NCI-H2196 (cell line): ENCODE results near the gene FKBP1A.
A peak's percentile ranks its signal among the peaks of the same experiment; 100 is the strongest.

Experiments used
- DNase-seq: peaks from one replicate; lab custom pipeline; 2025; ENCODE audit not compliant: unreplicated experiment; lab: John Stamatoyannopoulos, UW

The FKBP1A gene

DNA sequence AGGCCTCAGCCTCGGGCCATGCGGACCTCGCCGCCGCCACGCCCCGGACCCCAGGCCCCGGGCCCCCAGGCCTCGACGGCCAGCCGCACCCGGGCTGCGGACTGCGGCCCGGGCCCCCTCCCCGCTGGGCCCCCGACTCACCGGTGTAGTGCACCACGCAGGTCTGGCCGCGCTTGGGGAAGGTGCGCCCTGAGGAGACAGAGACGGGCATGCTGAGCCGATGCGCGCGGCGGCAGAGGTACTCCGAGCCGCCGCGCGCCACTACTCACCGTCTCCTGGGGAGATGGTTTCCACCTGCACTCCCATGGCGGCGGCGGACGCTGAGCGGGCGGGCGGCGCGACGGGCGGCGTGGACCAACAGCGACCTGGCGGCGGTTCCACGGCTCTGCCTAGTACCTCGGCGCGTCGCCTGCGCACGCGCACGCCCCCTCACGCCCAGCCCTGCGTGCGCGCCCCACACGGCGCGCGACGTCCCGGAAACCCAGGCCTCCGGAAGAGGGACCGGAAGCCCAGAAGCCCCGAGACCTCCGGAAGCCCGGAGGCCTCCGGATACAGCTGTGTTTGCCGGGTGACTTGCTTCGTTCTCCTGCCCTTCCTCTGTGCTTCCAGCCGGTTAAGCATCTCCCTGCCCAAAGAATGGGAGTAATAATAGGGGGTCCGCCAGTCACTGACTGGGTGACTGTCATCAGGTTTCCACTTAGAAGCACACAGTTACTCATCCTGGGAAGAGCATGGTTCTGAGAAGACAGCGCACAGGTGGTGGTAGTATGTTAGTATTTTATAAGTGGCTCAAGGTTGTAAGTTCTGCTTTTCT lies at the start of gene FKBP1A:
Gene FKBP1A (minus strand): TSS at position 362 of the 814 bp plus-strand sequence. CDS start 56 bp downstream, at position 306.
- peak; percentile 93 for DNase-seq

DNA sequence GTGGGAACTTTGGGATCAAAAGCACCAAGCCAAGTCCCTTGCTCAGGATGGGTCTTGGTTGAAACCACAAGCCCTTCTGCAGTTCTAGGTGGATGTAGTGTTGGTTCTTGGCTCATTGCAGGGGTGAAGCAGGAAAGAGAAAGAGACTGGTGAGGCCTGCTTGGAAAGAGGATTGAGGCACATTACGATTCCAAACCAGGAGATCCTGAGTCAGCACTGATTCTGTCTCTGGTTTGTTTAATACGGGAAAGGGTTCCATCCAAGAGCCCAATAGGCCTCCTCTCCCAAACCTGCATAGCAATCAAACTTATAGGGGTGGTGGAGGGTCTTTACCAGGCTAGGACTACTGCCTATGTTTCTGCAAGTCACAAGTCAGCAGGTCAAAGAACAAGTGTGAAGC lies 49.5 kb upstream of the FKBP1A start:
- DNase-seq, result no peak

DNA sequence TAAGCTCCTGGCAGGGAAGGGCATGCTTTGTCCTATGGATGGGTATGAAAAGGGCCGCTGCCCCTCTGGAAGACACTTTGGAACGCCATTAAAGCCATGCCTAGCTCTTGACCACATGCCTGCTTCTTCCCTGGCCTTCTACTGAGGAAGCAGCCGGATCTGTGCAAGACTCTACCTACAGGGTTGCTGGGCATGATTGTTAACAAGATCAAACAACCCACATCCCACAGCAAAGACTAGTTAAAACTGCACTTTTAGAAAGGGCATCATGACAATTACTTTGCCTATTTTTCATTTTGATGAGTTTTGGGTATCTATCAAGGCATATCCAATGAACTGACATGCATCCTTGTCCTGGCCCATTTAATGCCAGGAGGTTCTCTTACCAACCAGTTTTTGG lies 48.3 kb upstream of the FKBP1A start:
- no peak for DNase-seq

DNA sequence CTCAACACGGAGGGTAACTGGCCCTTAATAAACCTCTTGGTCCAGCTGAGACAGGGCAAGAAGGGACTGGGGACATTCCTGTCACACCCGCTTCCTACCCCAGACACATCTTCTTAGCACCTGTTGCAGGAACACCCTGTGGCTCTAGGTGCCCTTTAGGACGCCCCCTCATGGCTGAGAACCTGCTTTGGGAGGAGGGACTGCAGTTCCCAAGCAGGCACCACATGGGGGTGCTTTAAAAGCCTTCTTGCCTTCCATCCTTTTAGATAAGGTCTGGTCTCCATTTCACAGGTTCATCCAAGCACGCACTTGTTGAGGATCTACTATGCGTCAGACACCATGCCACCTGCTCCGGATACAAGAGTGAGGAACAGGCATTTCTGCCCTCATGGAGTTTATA lies 47.2 kb upstream of the FKBP1A start:
- DNase-seq, result no peak

DNA sequence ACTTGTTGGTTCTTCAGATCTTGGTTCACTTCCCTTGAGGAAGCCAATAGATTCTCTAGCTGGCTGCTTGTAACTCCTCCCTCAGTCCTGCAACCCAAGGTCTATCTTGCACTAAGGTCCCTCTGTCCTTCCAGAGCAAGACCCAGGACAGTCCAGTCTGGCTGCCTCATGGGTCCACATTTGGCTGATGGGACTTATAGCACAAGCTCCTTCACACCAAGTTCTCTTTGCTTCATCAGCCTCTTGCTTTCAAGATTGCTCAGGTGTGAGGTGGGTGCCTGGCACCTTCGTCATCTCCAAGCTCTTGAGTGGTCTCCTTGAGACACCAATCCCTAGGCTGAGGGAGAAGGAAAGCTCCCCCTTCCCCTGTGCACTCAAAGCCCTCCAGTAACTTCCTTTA lies 45.5 kb upstream of the FKBP1A start:
- no peak for DNase-seq

DNA sequence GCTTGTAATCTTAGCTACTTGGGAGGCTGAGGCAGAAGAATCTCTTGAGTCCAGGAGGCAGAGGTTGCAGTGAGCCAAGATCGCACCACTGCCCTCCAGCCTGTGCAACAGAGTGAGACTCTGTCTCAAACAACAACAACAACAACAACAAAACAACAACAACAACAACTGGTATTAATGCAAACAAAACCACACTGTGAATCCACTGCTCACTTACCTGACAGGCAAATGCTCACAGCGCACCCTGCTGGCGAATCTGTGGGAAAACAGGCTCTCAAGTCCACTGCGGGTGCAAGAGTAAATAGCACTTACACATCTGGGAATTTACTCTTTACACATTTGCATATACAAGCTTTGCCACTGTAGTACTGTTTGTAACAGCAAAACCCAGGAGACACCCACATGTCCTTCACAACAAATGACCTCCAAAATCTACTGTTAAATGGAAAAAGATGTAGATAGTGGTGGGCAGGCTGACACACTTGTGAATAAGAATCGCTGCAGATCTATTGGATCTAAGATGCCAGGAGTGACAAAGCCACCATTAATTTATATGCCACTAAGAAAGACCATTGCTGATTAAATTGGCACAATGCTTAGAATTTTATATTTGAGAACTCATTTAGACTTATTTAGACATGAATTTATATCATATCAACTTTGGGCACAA lies 44.5 kb upstream of the FKBP1A start:
- DNase-seq, result peak; percentile 70

DNA sequence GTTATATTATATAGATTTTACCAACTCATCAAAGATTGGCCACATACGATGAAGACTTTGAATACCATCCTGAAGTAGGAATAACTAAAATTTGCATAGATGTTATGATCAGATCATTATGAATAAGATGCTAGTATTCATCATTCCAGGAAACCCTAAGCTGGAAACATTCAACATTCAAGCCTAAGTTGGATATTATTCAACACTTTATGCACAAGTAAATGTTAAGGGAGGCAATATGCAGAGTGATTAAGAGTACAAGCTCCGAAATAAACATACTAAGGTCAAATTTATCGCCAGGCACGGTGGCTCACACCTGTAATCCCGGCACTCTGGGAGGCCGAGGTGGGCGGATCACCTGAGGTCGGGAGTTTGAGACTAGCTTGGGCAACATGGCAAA lies 43.4 kb upstream of the FKBP1A start:
- no peak for DNase-seq

DNA sequence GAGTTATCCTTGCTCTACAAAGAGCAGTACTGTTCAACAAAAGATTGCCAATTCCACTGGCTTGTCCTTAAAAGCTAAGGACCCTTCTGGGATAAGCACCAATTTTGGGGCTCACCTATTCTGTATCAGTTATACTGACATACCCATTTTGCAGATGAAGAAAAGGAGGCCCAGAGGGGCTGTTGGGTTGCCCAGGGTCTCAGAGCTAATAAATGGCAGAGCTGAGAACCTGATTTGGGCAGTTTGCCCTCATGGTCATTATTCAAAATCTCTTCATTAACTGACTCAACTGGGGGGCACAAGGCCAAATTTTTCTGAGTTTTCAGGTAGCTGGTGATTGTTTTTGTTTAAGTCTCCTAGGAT lies 42.5 kb upstream of the FKBP1A start:
- no peak for DNase-seq

DNA sequence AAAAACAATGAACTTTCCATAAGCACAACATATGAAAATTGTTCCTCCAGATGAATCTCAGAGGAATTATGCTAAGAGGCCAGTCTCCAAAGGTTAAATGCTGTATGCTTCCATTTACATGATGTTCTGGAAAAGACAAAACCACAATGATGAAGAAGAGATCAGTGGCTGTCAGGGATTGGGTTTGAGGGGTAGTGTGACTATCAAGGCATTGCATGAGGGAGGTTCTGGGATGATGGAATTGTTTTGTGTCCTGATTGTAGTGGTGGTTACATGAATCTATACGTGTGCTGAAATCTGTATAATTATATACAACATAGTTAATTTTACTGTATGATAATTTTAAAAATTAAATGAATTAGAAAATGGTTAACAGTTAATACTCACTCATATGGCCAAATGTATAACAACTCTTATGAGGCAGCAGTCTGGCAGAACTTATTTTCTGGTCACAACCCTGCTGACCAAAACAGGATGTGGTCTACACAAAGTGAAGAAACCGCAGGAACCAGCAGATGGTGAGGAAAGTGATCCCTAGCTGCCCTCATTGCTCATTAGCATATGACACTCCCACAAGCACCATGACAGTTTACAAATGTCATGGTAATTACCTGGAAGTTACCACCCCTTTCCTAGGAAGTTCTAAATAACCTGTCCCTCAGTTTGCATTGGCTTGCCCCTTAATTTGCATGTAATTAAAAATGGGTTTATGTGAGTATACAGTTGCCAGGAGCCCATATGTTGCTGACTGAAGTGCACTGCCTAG lies 41.9 kb upstream of the FKBP1A start:
- peak; percentile 41 for DNase-seq

DNA sequence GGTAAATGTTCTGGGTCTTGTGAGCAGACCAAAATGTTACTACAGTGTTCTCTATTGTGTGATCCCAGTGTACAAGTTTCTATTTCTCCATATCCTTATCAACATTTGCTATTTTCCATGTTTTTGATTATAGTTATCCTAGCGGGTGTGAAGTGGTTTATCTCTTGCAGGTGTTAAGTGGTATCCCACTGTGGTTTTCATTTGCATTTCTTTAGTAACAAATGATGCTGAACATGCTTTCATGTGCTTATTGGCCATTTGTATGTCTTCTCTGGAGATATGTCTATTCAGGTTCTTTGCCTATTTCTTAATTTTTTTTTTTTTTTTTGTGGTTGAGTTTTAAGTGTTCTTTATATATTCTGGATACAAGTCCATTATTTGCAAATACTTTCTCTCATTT lies 38.3 kb upstream of the FKBP1A start:
- DNase-seq, result no peak

DNA sequence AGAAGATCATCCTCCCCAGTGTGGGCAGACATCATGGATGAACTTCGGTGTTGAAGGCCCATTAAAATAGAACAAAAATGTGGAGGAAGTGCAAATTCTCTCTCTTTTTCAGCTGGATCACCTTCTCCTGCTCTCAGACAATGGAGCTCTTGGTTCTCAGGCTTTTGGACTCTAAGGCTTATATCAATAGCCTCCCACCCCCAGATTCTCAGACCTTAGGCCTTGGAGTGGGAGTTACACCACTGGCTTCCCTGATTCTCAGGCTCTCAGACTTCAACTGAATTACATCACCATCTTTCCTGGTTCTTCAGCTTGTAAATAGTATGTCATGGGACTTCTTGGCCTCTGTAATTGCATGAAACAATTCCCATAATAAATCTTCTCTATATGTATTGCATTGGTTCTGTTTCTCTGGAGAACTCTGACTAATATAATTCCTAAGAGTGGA lies 37.2 kb upstream of the FKBP1A start:
- no peak for DNase-seq

DNA sequence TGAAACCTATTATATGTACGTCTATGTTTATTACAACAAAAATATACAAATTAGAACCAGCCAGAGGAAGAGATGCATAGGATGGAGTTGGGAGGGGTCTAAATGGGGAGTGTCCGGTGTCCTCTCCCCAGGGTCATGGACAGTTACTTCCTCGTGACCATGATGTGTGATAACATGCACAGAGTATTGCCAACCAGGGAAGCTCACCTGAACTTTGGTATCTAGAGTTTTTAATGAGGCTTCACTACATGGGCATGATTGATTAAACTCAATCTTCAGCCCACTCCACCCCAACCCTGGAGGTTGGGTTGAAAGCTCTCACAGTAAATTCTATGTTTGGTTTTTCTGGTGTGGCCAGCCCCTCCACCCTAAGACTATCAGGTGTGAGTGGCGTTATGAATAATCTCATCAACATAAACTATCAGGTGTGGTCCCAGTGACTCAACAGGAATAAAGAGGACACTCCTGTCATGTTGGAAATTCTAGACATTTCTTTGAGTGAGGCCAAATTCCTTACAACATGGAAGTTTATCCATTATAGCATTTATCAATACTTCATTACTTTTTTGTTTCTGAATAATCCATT lies 36.4 kb upstream of the FKBP1A start:
- no peak for DNase-seq

DNA sequence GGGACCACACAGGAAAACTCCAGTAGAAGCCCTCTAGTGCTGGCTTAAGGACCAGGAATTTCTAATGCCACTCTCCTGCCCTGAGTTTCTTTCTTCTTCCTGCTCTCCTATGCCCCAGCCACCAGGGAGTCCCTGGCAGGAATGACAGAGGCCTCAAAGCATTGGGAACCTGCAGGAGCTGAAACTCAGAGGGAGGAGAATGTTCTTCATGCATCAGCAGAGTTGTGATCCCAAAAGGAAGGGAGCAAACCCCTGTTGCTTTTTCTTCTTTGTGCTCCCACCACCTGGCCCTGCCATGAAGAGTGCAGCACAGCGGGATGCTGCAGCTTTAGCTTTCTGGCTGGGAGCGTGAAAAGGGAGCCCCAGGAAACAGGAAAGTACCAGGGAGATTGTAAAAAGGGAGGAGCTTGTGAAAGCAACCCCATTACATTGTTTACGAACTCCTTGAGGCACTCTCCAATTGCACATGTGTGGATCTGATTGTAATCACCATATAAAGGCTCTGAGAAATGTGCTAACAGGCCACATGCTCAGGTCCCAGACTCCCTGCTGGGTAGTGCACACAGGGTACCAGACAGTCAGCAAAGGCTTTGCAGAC lies 34.7 kb upstream of the FKBP1A start:
- peak; percentile 76 for DNase-seq

DNA sequence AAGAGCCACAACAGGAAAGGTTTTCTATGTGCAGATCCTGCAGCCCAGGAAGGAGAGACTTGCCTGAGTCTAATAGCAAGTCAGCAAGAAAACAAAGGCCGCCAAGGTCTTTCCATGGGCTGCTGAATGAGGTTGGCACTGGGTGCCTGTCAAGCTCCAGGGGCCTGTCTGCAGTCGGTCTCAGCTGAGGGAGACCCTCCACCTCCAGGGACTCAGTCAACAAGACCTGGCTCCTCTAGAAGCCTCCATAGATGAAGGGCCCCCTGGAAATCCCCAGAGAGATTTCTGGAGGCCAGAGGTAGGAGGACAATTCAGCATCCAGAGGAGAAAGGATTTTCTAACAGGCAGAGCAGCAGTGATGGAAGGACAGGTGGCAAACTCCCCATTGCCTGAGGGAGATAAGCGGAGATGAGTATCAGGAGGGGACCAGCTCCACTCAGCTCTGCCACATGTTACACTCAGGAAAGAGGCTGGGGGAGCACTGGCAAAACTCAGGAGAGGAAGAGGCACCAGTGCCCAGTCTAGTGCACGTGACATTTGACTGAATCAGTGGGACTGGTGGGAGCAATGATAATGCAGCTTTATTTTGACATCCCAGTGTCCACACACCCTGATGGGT lies 33.5 kb upstream of the FKBP1A start:
- DNase-seq, result no peak

DNA sequence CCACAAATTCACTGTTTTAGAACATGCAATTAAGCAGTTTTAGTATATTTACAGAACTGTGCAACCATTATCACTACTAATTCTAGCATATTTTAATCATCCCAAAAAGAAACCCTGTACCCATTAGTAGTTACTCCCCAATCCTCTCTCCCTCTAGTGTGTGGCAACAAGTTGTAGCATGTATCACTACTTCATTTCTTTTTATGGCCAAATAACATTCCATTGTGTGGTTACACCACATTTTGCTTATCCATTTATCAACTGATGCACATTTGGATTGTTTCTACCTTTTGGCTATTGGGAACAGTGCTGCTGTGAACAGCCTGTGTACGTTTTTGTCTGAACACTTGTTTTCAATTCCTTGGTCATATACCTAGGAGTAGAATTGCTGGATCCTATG lies 31.5 kb upstream of the FKBP1A start:
- no peak for DNase-seq

DNA sequence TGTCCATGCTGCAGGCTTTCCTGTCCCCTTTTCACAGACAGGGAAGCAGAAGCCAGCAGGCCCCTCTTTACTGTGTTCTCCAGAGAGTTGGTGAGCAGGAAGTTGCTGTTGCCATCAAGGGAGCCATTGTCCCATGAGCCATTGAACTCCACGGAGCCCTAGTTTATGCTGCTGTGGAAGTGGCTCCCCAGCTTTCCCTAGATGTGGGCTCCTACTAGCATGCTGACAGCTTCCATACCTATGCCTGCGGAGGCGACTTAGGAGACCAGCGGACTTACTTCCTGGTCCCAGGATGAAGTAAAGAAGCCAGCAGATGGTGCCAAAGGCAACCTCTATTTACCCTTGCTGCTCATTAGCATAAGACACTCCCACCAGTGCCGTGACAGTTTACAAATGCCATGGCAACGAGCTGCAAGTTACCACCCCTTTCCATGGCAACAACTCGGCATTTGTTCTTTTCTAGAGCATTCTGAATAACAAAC lies 30.8 kb upstream of the FKBP1A start:
- peak; percentile 78 for DNase-seq

DNA sequence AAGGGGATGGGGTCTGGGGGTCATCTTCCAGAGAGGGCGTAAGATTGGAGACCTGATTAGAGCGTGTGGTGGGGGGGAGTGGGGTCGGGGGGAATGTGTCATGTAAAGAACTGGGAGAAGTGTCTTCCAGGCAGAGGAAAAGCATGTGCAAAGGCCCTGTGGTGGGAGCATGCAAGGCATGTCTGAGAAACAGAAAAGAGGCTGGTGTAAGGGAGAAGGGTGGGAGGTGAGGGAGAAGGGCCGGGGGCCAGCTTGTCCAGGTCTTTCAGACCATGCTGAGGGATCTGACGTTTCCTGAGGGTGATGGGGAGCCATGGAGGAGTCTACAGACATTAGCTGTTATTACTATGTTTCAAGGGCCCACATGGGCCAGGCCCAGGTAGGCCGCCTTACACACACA lies 30.4 kb upstream of the FKBP1A start:
- DNase-seq, result no peak

DNA sequence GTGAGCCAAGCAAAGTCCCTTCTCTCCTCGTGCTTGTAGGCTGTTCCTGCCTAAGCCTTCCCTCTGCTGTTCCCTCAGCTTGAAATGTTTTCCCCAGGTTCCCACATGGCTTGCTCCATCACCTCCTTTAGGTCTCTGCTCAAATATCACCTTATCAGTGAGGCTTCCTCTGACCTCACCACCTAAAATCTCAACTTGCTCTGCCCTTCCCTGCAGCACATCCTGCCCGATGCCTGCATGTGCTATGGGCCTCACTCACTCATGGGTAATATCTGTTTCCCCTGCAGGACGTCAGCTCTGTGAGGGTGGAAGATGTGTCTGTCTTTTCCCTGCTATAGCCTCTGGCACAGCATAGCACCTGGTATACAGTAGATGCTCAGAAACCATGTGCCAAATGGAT lies 29.9 kb upstream of the FKBP1A start:
- DNase-seq, result no peak

DNA sequence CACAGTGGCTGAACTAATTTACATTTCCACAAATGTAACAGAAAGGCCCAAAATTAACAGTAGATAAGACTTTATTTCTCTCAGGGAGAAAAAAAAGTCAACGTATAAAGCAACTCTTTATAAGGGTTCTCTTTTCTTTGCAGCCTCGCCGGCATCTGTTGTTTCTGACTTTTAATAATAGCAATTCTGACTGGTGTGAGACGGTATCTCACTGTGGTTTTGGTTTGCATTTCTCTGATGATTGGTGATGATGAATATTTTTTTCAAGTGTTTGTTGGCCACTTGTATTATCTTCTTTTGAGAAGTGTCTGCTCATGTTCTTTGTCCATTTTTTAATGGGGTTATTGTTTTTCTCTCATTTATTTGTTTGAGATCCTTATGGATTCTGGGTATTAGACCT lies 27.2 kb upstream of the FKBP1A start:
- no peak for DNase-seq

DNA sequence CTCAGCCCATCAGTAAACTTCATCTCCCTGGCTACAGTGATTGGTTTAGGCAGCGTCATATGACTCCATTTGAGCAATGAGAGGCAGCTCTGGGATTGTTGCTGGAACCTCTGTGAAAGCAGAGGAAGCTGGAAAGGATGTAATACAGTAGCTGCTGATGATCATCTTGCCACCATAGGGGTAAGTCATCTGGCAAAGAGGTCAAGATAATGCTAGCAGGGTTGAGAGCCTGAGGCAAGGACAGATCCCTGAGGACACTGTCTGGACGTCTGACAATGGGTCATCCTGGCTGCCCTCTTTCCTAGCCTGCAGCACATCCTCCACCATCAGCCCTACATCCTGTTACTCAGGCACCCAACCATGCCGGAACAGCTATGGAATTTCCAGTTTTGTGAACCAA lies 25.5 kb upstream of the FKBP1A start:
- no peak for DNase-seq

DNA sequence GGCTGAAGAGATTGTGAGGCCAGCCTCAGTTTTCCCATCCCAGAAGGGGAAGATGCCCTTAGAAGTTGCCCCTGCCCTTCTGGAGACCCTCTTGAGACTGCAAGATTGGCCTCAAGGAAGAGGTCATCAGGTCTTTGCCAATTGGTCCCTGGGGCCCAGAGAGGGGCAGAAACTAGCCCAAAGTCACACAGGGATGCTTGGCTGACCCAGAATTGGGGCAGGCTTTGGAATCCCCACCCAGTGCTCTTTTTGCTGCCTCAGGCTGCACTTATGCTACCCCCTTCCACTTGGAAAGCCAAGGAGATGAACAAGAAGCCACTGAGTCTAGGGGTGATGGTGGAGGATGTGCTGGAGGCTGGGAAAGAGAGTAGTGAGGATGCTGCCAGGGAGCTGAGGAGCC lies 24.9 kb upstream of the FKBP1A start:
- no peak for DNase-seq
